ENCODE results near the gene KIAA1755.

Gene KIAA1755

DNA sequence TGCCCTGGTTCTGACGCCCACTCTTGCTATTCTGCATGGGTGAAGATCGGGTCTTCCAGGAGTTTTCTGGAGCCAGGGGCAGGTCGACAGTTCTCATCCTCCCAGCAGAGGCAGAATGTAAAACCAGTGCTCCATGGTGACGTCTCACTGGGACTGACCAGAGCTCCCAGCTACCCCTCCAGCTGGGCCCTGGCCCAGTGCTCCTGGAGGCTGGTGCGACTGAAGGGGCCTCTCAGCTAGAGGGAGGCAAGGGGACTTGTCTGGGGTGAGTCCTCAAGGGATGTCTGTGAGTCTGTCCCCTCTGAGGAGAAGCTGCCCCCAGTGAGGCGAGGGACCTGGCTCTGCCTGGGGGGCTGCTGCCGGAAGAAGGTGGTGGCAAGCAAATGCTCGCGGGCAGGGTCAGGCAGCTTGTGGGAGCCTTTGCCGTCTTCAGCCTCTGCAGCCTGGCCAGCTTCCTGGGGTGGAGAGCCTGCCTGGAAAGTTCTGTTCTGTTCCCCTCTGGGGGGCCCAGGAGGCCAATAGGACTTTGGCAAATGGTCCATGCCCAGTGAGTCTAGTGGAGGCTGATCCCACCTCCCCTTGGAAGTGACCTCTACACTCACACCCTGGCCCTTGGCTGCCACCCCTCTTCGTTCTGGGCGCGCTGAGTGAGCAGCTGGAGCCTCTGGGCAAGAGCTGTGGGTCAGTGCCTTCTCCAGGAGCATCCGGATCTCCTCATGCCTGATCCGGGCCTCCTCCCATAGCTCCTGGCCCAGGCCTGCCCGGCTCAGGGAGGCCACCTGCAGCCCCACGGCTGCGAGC, 47.5 kb downstream of the KIAA1755 start:
- Histone ChIP-seq H3K9me3 (ENCODE audit: insufficient read depth, low read length) (no peaks in the 10 kb centered on the region), H3K9ac (ENCODE audit: insufficient read length, low read depth) (no peak overlapping the region), H3K27me3 (ENCODE audit: insufficient read depth, insufficient read length) (no peaks in the 10 kb centered on the region), H3K4me1 (ENCODE audit: insufficient read depth, insufficient read length) (peaks cover 11% of the 10 kb centered on the region), H3K36me3 (ENCODE audit: insufficient read depth, insufficient read length, low read length) (no peaks in the 10 kb centered on the region), H3K4me3 (ENCODE audit: insufficient read length, low read depth) (no peak overlapping the region)
- no peak for TF ChIP-seq SUZ12 (IDR thresholded peaks at IDR 0.05; ENCODE audit: extremely low read depth, insufficient read depth, insufficient read length)
- TF ChIP-seq YY1 (IDR thresholded peaks at IDR 0.05; ENCODE audit: insufficient read depth, insufficient read length) = no peak
- TF ChIP-seq ZNF274 (IDR thresholded peaks at IDR 0.05; ENCODE audit: low read depth, low read length) = no peak
- DNase-seq (ENCODE audit: low read depth, low spot score) = no peak

- Histone ChIP-seq H3K9me3 (ENCODE audit: insufficient read depth, low read length) (no peaks in the 10 kb centered on the region), H3K4me3 (ENCODE audit: insufficient read length, low read depth) (no peak overlapping the region), H3K27me3 (ENCODE audit: insufficient read depth, insufficient read length) (no peaks in the 10 kb centered on the region), H3K36me3 (ENCODE audit: insufficient read depth, insufficient read length, low read length) (no peaks in the 10 kb centered on the region), H3K9ac (ENCODE audit: insufficient read length, low read depth) (no peak overlapping the region), H3K4me1 (ENCODE audit: insufficient read depth, insufficient read length) (peaks cover 2% of the 10 kb centered on the region)
- TF ChIP-seq SUZ12 (IDR thresholded peaks at IDR 0.05; ENCODE audit: extremely low read depth, insufficient read depth, insufficient read length) (no peak), YY1 (IDR thresholded peaks at IDR 0.05; ENCODE audit: insufficient read depth, insufficient read length) (no peak), ZNF274 (IDR thresholded peaks at IDR 0.05; ENCODE audit: low read depth, low read length) (no peak)
- DNase-seq (ENCODE audit: low read depth, low spot score) = no peak
Observed at GRCh38 chr20:38211200-38212097, 49.1 kb downstream of the KIAA1755 start.

GRCh38 chr20:38210741-38211140, 49.8 kb downstream of the KIAA1755 start:
- Histone ChIP-seq H3K27me3 (ENCODE audit: insufficient read depth, insufficient read length) (no peaks in the 10 kb centered on the region), H3K4me3 (ENCODE audit: insufficient read length, low read depth) (no peak overlapping the region), H3K9me3 (ENCODE audit: insufficient read depth, low read length) (no peaks in the 10 kb centered on the region), H3K36me3 (ENCODE audit: insufficient read depth, insufficient read length, low read length) (no peaks in the 10 kb centered on the region), H3K9ac (ENCODE audit: insufficient read length, low read depth) (no peak overlapping the region), H3K4me1 (ENCODE audit: insufficient read depth, insufficient read length) (peaks cover 2% of the 10 kb centered on the region)
- no peak for DNase-seq (ENCODE audit: low read depth, low spot score)
- TF ChIP-seq SUZ12 (IDR thresholded peaks at IDR 0.05; ENCODE audit: extremely low read depth, insufficient read depth, insufficient read length) = no peak

DNA sequence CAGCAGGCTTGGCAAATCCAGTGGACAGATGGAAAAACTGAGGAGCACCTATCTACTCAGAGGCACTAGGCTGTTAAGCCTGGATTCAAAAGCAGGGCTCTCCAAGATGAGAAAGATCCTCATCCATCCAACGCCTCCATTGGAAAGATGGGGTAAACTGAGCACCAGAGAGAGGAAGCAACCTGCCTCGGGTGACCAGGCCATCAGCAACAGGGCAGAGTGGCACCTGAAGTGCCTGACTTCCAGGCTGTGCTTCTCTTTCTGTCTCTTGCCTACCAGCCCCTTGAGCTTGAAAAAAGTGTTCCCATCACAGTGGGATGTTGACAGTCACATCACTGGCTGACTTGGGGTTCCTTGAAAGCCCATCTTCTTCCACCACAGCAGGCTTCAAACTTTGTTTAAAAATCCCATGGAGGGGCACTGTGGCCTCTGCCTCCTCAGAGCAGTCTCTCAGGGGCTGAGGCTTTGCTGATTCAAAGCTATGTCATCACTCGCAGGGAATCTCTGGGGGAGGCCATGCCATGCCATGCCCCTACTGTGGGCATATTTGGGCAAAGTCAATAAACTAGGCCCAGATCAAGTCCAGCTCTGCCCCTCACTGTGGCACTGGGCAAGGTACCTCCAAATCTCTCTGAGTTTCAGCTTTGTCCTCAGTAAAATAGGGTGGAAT, 50.7 kb downstream of the KIAA1755 start:
- DNase-seq (ENCODE audit: low read depth, low spot score) = no peak
- no peak overlapping the region for H3K9ac ChIP-seq (ENCODE audit: insufficient read length, low read depth)
- no peaks in the 10 kb centered on the region for H3K36me3 ChIP-seq (ENCODE audit: insufficient read depth, insufficient read length, low read length)
- H3K9me3 ChIP-seq (ENCODE audit: insufficient read depth, low read length) = no peaks in the 10 kb centered on the region
- H3K27me3 ChIP-seq (ENCODE audit: insufficient read depth, insufficient read length) = no peaks in the 10 kb centered on the region
- peaks cover 2% of the 10 kb centered on the region for H3K4me1 ChIP-seq (ENCODE audit: insufficient read depth, insufficient read length)
- no peak overlapping the region for H3K4me3 ChIP-seq (ENCODE audit: insufficient read length, low read depth)
- TF ChIP-seq YY1 (IDR thresholded peaks at IDR 0.05; ENCODE audit: insufficient read depth, insufficient read length) = no peak
- TF ChIP-seq ZNF274 (IDR thresholded peaks at IDR 0.05; ENCODE audit: low read depth, low read length) = no peak

GRCh38 chr20:38209054-38209675, 51.4 kb downstream of the KIAA1755 start:
- no peaks in the 10 kb centered on the region for H3K36me3 ChIP-seq (ENCODE audit: insufficient read depth, insufficient read length, low read length)
- H3K4me3 ChIP-seq (ENCODE audit: insufficient read length, low read depth) = no peak overlapping the region
- DNase-seq (ENCODE audit: low read depth, low spot score) = no peak
- H3K9me3 ChIP-seq (ENCODE audit: insufficient read depth, low read length) = no peaks in the 10 kb centered on the region
- H3K27me3 ChIP-seq (ENCODE audit: insufficient read depth, insufficient read length) = no peaks in the 10 kb centered on the region
- H3K9ac ChIP-seq (ENCODE audit: insufficient read length, low read depth) = no peak overlapping the region
- TF ChIP-seq SUZ12 (IDR thresholded peaks at IDR 0.05; ENCODE audit: extremely low read depth, insufficient read depth, insufficient read length) = no peak
- H3K4me1 ChIP-seq (ENCODE audit: insufficient read depth, insufficient read length) = peaks cover 2% of the 10 kb centered on the region

DNA sequence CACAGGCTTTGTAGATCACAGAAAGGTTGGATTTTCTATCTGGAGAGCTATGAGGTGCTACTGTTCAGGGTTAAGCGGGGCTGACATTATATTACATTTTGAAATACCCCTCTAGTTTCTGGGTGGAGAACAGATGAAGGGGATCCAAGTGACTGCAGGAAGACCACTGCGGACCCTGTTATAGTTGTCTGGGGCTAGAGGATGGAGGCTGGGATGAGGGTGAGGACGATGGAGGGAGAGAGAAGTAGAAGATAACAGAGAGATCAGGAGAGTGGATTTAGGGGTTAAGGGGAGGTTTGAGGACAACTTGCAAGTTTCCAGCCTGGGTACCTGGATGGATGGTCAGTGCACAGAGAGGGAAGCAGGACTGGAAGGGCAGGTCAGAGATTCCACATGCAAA, 52.0 kb downstream of the KIAA1755 start:
- Histone ChIP-seq H3K27me3 (ENCODE audit: insufficient read depth, insufficient read length) (no peaks in the 10 kb centered on the region), H3K9me3 (ENCODE audit: insufficient read depth, low read length) (no peaks in the 10 kb centered on the region), H3K4me3 (ENCODE audit: insufficient read length, low read depth) (no peak overlapping the region), H3K4me1 (ENCODE audit: insufficient read depth, insufficient read length) (peaks cover 2% of the 10 kb centered on the region), H3K9ac (ENCODE audit: insufficient read length, low read depth) (no peak overlapping the region), H3K36me3 (ENCODE audit: insufficient read depth, insufficient read length, low read length) (no peaks in the 10 kb centered on the region)
- TF ChIP-seq ZNF274 (IDR thresholded peaks at IDR 0.05; ENCODE audit: low read depth, low read length) = no peak
- no peak for TF ChIP-seq SUZ12 (IDR thresholded peaks at IDR 0.05; ENCODE audit: extremely low read depth, insufficient read depth, insufficient read length)
- TF ChIP-seq YY1 (IDR thresholded peaks at IDR 0.05; ENCODE audit: insufficient read depth, insufficient read length) = no peak
- DNase-seq (ENCODE audit: low read depth, low spot score) = no peak

DNA sequence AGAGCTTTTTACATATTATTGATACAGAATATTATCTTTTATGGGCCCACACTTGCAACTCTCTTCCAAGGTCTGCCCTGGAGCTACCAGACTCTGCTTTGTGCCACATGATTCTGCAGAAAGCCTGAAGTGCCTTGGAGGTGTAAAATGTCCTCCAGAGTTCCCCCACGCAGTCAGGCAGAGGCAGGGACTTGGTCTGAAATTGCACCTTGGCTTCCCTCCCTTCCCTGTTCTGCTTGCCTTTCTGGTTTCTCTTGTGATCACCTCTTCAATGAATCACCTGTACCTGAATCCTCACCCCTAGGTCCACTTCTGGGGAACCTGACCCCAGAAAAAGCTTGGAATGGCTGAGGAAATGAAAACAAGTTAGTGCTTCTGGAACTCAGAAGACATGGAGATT, 52.4 kb downstream of the KIAA1755 start:
- H3K27me3 ChIP-seq (ENCODE audit: insufficient read depth, insufficient read length) = no peaks in the 10 kb centered on the region
- no peak for DNase-seq (ENCODE audit: low read depth, low spot score)
- TF ChIP-seq YY1 (IDR thresholded peaks at IDR 0.05; ENCODE audit: insufficient read depth, insufficient read length) = no peak
- no peak for TF ChIP-seq ZNF274 (IDR thresholded peaks at IDR 0.05; ENCODE audit: low read depth, low read length)

More for the DNA sequence above, 52.4 kb downstream of the KIAA1755 start:
- Histone ChIP-seq H3K36me3 (ENCODE audit: insufficient read depth, insufficient read length, low read length) (no peaks in the 10 kb centered on the region), H3K4me1 (ENCODE audit: insufficient read depth, insufficient read length) (no peaks in the 10 kb centered on the region), H3K9ac (ENCODE audit: insufficient read length, low read depth) (no peak overlapping the region), H3K4me3 (ENCODE audit: insufficient read length, low read depth) (no peak overlapping the region), H3K9me3 (ENCODE audit: insufficient read depth, low read length) (no peaks in the 10 kb centered on the region)

All from NT2/D1 (cell line).